HG03159 (cell line): ENCODE data around the gene UBASH3B.

ENCODE experiments used
- ATAC-seq: cut with Tn5 transposase; IDR thresholded peaks from one replicate; pipeline ENCODE4 v1.9.1; 2021; ENCODE audit warnings: mild to moderate bottlenecking, moderate library complexity; ENCODE audit not compliant: unreplicated experiment

The UBASH3B gene

DNA sequence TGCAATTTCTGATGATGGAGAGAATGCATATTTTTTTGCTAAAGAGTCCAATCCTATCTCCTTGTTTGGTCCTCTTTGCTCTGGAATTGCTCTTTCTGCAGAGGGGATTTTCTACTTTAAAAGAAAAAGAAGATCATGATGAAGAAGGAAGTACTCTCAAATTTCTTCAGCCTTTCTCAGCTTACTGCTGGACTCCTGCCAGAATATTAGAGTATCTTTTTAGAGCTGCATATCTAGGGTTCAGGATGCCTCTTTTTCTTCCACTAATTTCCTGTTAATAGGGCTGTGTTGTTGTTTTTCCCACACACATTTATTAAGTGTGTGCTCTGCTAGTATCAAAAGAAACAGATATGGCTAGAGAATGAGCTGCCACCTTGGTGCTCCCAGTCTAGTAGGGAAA lies 18.2 kb downstream of the UBASH3B start:
- no peak for ATAC-seq

DNA sequence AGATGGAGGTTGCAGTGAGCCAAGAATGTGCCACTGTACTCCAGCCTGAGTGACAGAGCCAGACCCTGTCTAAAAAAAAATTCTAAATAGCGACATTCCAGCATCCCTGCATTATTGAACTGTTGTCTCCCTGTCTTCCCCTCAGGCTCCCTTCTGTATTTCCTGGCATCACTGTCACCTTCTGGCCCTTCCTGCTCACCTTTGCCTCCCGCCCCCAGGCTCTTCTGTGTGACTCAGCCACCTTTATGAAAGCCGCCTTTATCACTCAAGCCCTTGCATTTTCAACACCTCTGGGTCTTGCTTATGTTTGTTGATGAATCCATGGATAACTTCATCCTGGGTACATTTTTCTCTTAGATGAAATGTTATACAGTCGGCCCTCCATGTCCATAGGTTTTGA lies 21.1 kb downstream of the UBASH3B start:
- no peak for ATAC-seq

DNA sequence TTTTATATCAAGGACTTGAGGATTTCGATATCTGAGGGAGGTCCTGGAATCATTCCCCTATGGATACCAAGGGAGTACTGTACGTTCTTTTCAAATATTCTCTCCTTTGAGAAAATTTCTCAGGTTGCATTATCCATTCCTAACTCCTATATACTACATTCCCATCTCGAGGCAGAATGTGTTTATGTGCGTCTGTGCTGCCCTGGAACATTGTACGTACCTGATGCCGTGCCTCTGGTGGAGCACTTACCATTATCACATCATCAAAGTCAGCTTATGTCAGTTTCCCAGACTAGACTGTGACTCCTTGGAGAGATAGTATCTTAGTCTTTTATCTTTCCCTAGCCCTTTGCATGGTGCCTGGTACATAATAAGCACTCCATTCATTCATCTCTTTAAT lies 21.7 kb downstream of the UBASH3B start:
- ATAC-seq = no peak

DNA sequence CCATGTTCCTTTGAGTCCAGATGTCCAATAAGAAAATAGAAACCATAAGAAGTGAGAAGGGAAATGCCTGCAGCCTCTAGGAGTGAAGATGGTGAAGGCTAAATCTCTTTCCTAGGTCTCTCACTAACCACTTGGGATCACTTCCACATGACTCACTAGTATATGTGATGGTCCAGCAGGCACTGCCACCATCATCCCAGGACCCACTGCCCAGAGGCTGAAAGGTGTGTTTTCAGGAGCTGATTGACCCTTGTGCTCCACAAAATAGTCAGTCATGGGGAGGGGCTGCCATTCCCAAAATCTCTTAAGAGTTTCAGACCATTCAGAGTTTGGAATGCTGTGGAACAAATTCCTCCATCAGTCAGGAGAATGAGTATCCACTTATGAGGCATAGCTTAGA lies 22.9 kb downstream of the UBASH3B start:
- ATAC-seq = no peak

DNA sequence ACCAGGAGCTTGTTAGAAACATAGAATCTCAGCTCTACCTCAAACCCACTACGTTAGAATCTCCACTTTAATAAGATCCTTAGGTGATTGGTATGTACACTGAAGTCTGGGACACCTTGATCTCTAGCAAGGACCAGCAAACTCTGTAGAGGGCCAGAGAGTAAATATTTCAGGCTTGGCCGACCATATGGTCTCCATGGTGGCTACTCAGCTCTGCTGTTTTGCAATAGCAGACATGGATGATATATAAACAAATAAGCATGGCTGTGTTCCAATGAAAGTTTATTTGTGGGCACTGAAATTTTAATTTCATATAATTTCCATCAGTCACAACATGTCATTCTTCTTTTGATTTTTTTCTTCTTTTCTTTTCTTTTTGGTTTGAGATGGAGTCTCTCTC lies 23.9 kb downstream of the UBASH3B start:
- no peak for ATAC-seq

DNA sequence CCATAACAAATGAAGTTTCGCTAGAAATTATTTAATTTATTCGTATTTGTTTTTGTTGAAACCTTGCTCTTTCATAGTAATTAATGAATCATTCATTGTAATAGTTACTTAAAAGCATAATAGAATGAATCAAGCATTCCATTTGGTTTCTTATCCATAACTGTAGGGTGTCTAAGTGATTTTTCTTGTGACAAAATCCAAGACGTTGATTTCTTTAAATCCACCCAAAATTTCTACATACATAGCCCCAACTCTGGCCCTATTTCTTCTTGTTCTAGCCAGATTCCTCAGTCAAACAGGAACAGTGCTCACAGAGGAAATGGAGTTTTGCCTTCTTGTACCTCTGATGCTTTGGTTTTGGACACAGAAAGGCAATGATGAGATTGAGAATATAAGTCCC lies 25.5 kb downstream of the UBASH3B start:
- ATAC-seq = no peak

DNA sequence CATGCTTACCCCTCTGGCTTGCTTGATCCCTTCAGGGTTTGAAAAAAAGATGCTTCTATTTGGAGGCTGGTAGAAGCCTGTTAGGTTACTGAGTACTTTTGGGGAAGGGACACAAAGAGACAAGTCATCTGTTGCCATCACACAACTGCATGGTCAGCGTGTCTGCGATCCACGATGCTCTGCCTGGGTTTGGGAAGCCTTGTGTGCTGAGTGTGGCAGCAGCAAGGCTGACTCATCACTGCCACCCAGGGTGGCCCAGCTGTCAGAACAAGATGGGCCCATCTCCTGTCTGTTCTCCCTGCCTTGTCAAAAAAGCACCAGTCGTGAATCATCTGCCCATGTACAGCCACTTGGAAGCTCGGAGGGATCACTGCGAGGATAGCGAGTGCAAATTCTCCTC lies 26.2 kb downstream of the UBASH3B start:
- ATAC-seq = no peak

DNA sequence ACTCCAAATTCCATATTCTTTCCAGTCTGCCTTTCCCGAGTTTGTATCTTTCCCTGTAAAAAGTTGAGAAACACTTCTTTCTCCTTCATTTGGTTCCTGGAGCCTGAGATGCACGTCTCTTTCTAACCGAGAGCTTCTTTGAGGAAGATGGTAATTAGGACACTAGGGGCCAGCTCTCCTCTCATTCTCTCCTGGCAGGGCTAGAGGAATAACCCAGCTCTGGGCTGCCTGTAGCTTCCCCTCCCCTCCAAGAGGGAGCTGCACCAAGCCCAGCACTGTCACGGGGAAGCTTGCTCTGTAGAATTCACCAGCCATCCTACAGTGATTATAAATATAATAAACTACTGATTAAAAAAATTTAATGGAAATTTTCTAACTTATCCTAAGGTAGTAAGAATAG lies 26.9 kb downstream of the UBASH3B start:
- no peak for ATAC-seq

DNA sequence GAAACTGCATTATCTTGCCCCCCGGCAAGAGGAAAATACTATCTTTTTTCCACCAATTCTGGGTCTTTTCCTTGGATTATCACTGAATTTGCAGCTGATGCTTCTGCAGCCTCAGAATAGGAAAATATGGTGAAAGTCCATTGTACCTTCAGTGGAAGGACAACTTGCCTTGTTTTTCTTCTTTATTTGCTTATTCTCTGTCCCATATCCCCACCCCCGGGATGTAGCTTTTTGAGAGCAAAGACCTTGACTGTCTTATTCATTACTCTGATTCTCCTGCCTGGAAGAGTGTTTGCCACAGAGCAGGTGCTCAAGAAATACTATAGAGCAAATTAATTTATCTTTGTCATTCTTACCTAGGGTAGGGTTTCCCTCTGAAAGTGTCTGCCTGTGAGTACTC lies 29.5 kb downstream of the UBASH3B start:
- ATAC-seq = no peak

DNA sequence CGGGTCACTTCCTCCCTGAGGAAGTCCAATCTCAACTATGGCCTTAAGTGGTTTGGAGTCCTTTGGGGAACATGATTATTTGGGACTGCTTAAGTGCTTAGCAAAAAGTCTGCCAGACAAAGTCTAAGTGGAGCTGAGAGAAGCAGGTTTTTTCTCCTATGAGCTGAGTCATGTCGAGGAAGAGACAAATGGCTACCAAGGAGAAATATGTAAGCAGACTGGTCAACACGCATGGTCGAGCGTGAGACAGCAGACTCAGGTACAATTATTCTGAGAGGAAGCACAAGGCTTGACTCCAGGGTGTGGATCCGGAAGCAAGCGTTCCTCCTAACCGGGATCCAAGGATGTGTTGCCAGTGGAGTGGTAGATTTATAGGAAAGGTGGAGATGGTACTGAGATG lies 30.6 kb downstream of the UBASH3B start:
- no peak for ATAC-seq

DNA sequence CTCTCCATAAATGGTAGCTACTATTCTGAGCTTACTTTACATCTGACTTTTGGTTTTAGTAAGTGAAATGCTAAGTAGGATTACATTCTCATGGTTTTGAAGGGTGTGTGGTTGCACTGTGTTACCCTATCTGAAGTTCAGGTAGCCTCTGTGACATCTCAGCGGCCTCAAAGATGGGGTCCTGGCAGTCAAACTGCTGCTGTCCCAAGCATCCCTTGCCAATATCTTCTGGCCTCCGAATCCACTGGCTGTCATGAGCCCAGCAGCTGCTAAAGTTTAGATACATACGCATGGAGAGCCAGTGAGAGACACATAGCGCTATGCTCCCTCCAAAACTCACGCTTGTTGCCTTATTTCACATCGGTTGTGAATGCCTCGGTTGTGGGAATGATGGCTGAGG lies 34.9 kb downstream of the UBASH3B start:
- ATAC-seq = no peak

DNA sequence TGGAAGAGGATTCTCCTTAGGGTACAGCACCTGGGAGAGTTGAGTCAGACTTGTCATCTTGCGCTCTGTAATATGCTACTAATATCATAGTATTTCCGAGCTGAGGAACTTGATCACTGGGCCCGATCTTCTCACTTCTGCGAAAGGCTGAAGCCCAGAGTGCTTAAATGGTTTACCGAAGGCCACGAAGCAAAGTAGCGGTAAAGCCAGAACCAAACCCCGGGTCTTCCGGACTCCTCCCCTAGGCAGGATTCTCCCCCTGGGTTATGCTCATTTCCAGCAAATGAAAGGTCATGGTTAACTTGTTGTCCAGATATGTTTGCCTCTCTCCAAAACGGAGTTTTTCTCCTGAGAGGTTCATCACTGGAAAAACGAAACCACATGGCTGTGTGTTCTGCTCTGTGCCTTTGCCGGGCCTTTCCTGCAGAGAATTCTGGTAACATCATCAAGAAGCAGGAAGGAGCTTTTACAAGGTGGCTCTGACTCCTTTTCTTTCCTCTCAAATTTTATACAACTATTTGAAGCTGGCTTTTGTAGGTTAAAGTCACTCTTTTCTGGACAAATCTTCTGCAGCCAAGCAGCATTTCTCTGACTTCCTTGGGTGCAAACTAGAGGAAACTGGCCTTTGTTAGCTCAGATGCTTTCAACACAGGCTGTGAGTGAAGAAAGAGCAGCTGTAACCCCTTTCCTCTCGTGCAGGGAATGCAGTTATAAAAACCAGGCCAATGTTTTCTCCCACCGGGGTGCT lies 35.5 kb downstream of the UBASH3B start:
- ATAC-seq = no peak

DNA sequence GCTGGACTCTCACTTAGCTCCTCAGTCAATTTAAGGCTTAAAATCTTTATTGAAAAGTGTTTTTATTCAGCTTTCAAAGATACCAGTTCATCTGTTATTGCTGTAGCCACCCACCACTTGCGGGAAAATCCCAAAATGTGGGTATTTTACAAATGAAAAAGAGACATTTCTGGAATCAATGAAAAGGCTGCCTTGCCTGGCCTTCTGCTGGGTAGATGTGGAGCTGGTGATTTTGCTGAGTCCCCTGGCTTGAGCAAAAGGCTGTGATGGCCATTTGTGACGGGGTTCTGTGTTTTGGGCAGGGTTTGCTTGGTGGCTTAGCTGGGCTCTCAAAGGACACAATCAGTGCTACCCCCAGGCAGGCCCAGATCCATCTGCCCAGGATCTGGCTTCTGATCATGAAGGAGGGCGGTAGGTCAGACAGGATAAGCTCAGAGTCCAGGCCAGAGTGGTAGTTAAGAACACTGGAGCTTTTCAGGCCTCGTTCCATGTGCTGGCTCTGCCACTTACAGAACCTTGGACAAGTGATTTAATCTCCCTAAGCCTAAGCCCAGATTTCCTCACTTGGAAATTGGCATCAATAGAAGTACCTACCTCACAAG lies 36.1 kb downstream of the UBASH3B start:
- no peak for ATAC-seq

DNA sequence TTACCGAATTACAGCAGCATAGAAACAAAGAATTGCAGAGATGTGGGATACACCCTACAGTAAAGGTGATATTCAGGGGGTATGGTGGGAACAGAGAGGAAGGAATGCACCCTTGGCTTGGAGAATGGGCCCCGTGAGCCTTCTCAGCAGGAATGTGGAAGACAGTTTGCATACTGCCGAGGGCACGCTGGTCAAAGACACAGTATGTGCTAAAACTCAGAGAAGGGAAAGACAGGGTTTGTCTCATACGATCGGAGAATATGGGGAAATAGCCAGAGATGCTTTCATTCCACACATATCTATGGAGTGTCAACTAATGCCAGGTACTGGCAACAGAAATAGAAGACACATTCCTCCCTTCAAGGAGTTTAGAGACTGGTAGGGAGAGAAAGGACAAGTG lies 36.9 kb downstream of the UBASH3B start:
- no peak for ATAC-seq

DNA sequence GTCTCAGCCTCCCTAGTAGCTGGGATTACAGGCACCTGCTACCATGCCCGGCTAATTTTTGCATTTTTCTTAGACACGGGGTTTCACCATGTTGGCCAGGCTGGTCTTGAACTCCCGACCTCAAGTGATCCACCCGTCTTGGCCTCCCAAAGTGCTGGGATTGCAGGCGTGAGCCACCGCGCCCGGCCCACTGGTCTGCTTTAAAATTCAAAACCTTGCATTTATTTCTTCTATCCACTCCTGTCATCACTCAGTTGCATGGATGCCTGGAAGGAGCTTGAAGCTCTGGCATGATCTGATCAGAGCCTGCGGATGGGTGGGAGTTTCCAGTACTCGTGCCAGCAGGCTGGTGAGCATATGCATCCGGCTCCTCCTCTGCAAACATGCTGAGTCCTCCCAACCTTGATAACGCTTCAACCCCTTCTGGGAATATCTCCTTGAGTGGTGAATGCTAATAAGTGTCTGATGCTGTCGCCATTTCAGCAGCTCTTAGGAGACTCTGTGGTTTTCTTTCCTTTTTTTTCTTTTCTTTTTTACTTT lies 39.6 kb downstream of the UBASH3B start:
- no peak for ATAC-seq

DNA sequence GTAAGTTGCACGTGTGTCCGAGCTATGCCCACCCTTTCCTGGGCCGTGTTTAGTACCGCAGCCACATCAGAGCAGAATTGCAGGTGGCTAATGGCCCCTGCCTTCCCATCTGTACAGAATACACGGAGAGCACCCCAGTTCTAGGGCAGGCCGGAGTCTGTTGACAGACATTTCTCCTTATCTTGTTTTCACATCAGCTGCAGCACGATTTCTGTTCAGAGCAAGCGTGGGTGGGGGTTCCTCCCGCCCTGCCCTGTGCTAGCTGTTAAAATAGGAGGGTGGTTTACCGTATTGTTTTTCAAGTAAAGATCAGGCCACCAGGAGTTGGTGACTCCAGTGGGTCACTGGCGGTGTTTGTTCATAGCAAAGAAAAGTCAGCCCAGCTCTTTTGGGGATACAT lies 41.1 kb downstream of the UBASH3B start:
- no peak for ATAC-seq

DNA sequence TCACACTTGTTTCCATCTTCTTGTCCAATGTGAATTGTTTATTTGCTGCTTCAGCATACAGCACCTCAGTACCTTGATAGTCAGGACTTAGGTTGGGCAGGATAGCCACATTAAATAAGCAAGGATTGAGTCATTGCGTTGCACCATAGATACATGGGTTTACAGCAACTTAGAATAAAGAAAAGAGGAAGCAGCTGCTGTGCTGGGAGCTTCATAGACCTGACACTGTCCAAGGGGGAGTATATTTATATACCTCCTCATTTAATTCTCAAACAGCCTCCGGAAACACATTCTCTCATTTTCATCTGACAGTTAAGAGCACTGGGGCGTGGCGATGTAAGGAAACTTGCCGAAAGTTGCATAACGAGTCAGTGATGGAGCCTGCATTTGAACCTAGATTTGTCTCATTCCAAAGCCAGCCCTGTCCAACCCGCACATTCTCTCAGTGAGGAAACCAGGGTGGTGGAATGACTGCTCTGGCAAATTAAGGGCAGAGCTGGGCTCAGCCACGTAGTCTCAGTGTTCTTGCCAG lies 42.2 kb downstream of the UBASH3B start:
- ATAC-seq = peak; percentile 85

DNA sequence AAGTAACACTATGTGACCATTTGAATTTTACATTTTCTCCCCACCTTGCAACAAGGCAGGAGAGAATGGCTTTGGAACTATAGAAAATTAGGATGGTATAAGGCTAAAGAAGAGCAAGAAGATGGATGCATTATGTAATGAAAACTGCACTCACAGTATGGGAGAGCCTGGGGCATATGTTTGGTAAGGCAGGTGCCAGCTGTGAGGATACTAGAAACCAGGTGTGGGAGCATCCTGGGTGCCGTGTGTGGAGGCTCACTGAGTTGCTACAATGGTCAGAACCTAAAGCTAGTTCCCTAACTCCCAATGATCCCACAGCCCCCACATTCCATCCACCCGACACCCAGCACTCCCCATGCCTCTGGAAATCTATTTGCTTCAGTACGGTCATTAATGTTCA lies 42.9 kb downstream of the UBASH3B start:
- ATAC-seq = no peak

DNA sequence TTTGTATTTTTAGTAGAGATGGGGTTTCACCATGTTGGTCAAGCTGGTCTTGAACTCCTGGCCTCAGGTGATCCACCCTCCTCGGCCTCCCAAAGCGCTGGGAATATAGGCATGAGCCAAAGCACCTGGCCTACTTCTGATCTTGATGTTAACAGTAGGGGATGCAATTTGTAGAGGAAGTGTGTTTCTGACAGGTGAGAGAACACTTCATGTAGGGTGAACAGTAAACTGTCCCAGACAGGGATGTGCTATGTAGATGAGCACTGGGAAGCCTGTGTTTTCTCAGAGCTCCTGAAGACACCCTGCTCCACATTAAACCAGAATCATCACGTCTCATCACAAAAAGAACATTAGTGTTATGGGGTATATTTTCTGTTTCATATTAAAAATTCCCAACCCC lies 45.1 kb downstream of the UBASH3B start:
- ATAC-seq = no peak

DNA sequence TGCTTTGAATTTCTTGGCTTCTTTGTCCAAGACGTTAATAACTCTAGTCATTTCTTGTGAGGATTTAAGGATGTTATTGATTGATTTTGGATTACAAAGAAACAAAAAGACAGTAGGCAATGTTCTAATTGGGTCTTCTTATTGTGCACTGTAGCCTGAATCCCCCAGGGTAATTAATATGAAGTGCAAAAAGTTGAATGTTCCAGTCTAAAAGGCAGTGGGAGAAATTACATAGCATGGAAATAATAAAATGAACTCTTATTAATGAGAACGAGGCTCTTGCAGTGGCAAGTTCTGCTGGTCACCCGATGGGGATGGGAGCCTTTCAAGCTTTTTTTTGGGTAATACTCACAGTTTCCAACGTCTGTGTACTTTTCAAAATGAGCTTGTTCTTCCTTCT lies 45.6 kb downstream of the UBASH3B start:
- no peak for ATAC-seq

DNA sequence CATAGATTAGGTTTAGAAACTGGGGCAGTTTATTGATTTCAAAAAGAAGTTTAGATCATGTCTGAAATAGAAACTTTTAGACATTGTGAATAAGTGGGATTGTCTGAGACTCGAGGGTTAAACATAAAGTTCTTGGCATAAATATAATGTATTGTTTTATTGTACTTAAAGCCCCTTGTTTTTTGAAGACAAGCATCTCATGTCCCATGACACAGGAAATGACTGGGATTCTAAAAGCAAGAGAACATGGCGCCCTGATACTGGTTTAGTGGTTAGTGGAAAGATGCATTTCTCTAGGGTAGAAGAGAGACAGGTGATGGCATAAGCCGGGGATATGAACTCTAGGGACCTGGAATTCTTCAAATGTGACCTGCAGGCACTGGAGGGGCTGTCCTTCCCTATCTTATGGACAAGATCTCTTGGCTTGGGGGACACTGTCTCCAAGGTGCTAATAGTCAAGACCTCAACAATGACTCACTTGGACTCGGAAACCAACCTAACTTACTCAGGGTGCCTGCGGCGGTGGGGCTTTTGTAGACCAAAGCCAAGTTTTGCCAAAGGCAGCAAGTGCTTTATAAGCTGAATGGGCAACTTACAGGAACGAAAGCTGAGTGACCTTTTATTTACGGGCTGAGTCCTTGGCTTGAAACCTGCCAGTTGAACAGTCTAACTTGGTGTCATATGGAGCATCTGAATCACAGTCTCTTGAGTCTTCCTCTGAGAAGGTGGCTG lies 48.2 kb downstream of the UBASH3B start:
- no peak for ATAC-seq

DNA sequence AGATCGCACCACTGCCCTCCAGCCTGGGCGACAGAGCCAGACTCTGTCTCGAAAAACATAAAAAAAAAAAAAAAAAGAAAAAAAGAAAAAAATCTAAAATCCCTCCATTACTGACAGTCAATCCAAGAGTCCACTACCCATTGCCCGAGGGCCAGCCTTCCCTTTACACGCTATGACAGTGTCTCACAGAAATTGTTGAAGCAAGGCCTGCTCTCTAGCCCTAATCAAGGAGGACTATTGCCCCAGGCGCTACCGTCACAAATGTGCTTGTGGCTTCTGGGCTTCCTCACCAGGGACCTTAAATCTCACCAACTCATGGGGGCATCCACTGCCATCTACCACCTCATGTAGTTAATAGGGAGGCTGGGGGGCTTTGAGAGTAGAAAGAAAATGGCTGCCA lies 49.9 kb downstream of the UBASH3B start:
- no peak for ATAC-seq
